Trophoblast cell (in vitro differentiated cells and primary cell): ENCODE results near the gene ATP1B3.
A peak's percentile ranks its signal among the peaks of the same experiment; 100 is the strongest.
"Not testable (repeated sequence)": the region's sequence is repeated elsewhere in the genome, so short reads cannot be mapped to it uniquely, and the experiment has no call there.

Experiments used
- DNase-seq, 2 donors: peaks; one replicate each; pipeline ENCODE4 v3.0.0-alpha.2; 2016
- H2AFZ ChIP-seq: 2 replicates; pipeline ENCODE4 v1.6.1; 2013; ENCODE audit warnings: low read length, moderate library complexity, mild to moderate bottlenecking; ENCODE audit not compliant: insufficient read depth, poor library complexity
- H2AK5ac ChIP-seq: 2 replicates; pipeline ENCODE4 v1.6.1; 2013; ENCODE audit warnings: mild to moderate bottlenecking, low read length
- H2BK120ac ChIP-seq: 2 replicates; pipeline ENCODE4 v1.6.1; 2013; ENCODE audit warnings: low read length, mild to moderate bottlenecking, moderate library complexity; ENCODE audit not compliant: insufficient read depth, poor library complexity
- H2BK12ac ChIP-seq: 2 replicates; pipeline ENCODE4 v1.6.1; 2013; ENCODE audit warnings: mild to moderate bottlenecking, low read length, moderate library complexity
- H2BK5ac ChIP-seq: 2 replicates; pipeline ENCODE4 v1.6.1; 2013; ENCODE audit warnings: low read length, low read depth, moderate library complexity, mild to moderate bottlenecking; ENCODE audit not compliant: poor library complexity
- H3K14ac ChIP-seq: 2 replicates; pipeline ENCODE4 v1.6.1; 2013; ENCODE audit warnings: mild to moderate bottlenecking, low read length
- H3K18ac ChIP-seq: 2 replicates; pipeline ENCODE4 v1.6.1; 2013; ENCODE audit warnings: mild to moderate bottlenecking, low read length
- H3K23ac ChIP-seq: 2 replicates; pipeline ENCODE4 v1.6.1; 2013; ENCODE audit warnings: low read length
- H3K27ac ChIP-seq: 2 replicates; pipeline ENCODE4 v1.5.1; 2013; ENCODE audit warnings: low read depth, mild to moderate bottlenecking, inconsistent platforms, low read length, moderate library complexity
- H3K27me3 ChIP-seq: 2 replicates; pipeline ENCODE4 v1.6.1; 2013; ENCODE audit warnings: inconsistent platforms, mild to moderate bottlenecking, low read length, moderate library complexity; ENCODE audit not compliant: insufficient read depth
- H3K36me3 ChIP-seq, 2 experiments: 1 replicate in 1 of 2; 2 replicates in 1 of 2; pipeline ENCODE4 v1.6.1; 2013; ENCODE audit warnings: low read length in 2 of 2, mild to moderate bottlenecking in 2 of 2, moderate library complexity in 1 of 2; ENCODE audit not compliant: insufficient read depth in 2 of 2, control insufficient read depth in 1 of 2
- H3K4ac ChIP-seq: 2 replicates; pipeline ENCODE4 v1.6.1; 2013; ENCODE audit warnings: low read depth, mild to moderate bottlenecking, low read length, moderate library complexity
- H3K4me1 ChIP-seq, 2 experiments: 1 replicate in 1 of 2; 2 replicates in 1 of 2; pipeline ENCODE4 v1.6.1; 2013; ENCODE audit warnings: low read length in 2 of 2, mild to moderate bottlenecking in 2 of 2, moderate library complexity in 1 of 2; ENCODE audit not compliant: insufficient read depth in 2 of 2, control insufficient read depth in 1 of 2
- H3K4me2 ChIP-seq: 2 replicates; pipeline ENCODE4 v1.6.1; 2013; ENCODE audit warnings: inconsistent platforms, mild to moderate bottlenecking, low read length, moderate library complexity
- H3K4me3 ChIP-seq: 2 replicates; pipeline ENCODE4 v1.5.1; 2013; ENCODE audit warnings: mild to moderate bottlenecking, low read depth, low read length, inconsistent platforms
- H3K79me1 ChIP-seq: one replicate; pipeline ENCODE4 v1.6.1; 2013; ENCODE audit warnings: low read length
- H3K79me2 ChIP-seq: 2 replicates; pipeline ENCODE4 v1.6.1; 2013; ENCODE audit warnings: low read length, mild to moderate bottlenecking; ENCODE audit not compliant: control insufficient read depth, insufficient read depth, poor library complexity
- H3K9ac ChIP-seq: 2 replicates; pipeline ENCODE4 v1.6.1; 2013; ENCODE audit warnings: mild to moderate bottlenecking, low read length
- H3K9me3 ChIP-seq: 2 replicates; pipeline ENCODE4 v1.6.1; 2013; ENCODE audit warnings: low read depth, mild to moderate bottlenecking, control low read depth, inconsistent platforms, low read length; ENCODE audit not compliant: insufficient read depth
- H4K12ac ChIP-seq: 2 replicates; pipeline ENCODE4 v1.6.1; 2013; ENCODE audit warnings: low read depth, mild to moderate bottlenecking, low read length, moderate library complexity
- H4K8ac ChIP-seq: 2 replicates; pipeline ENCODE4 v1.6.1; 2013; ENCODE audit warnings: low read depth, mild to moderate bottlenecking, low read length, moderate library complexity
- H4K91ac ChIP-seq: one replicate; pipeline ENCODE4 v1.6.1; 2013; ENCODE audit warnings: low read depth, mild to moderate bottlenecking, low read length, moderate library complexity
- WGBS: extraction: QIAGEN DNeasy Blood & Tissue Kit; methylation state at CpG from one replicate; pipeline ENCODE4 v1.1.7; 2013; ENCODE audit warnings: missing lambda C conversion rate; ENCODE audit not compliant: insufficient read length, insufficient coverage; ENCODE audit errors: extremely low coverage; 5-methylcytosine and 5-hydroxymethylcytosine counted together

The ATP1B3 gene

DNA sequence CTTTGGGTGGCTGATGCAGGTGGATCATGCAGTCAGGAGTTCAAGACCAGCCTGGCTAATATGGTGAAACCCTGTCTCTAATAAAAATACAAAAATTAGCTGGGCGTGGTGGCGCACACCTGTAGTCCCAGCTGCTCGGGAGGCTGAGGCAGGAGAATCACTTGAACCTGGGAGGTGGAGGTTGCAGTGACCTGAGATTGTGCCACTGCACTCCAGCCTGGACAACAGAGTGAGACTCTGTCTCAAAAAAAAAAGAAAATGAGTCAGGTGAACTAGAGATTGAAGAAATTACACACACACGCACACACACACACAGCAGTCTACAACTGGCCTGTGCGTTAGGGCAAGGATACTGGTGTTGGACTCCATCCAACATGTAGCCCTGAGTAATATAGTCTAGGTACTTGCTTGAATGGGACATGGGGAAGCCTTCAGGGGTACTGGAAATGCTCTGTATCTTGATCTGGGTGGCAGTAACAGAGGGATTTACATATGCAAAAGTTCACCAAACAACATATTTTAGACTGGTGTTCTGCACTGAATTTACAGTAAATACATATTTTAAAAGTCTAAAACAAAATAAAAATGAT, 28.2 kb upstream of the ATP1B3 start:
- not testable (repeated sequence) for H3K27ac ChIP-seq, H3K18ac ChIP-seq, H3K9me3 ChIP-seq, H3K79me1 ChIP-seq, DNase-seq, H3K4me1 ChIP-seq, H4K8ac ChIP-seq, H3K27me3 ChIP-seq, H2BK120ac ChIP-seq, H3K4me2 ChIP-seq, H3K23ac ChIP-seq, H3K4ac ChIP-seq, H2BK12ac ChIP-seq, H4K12ac ChIP-seq, H2AK5ac ChIP-seq, H3K4me3 ChIP-seq, H4K91ac ChIP-seq, H2BK5ac ChIP-seq, H3K14ac ChIP-seq, H3K9ac ChIP-seq, H3K36me3 ChIP-seq, H2AFZ ChIP-seq, H3K79me2 ChIP-seq
- WGBS, result no CpG with 5 or more reads among the region's 5 CpGs

DNA sequence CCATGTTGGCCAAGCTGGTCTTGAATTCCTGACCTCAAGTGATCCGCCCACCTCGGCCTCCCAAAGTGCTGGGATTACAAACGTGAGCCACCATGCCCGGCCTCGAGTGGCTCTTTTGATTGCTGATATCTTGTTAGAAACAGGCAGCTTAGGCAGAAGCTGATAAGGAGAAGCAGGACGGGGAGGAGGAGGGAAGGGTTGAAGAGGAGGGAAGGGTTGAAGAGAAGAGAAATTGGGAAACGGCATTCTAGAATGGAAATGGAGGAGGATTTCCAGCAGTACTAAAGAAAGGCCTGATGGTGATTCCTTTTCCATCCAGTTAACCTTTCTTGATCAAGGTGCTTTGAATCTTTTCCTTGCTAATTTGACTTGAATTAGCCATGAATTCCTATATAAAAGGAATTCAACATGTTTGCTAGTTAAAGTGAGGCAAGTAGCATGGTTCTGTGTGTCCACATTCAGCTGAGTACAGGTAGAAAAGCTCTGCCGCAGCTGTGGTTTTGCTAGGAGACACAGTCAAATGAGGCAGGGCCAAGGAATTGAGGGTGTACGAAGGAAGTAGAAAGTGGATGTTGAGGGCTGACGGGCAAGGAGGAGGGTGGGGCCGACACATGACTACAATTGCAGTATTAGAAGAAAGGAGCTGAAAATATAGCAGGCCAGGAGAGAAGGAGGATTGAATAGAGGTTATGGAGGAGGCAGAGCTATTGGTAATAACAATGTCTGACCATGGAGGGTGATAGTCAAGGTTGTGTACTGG, 27.2 kb upstream of the ATP1B3 start:
- Histone ChIP-seq H3K79me1 (no peaks in the 10 kb centered on the region), H3K4me1 (peaks cover 0 to 2% of the 10 kb centered on the region in 2 experiments), H3K79me2 (no peaks in the 10 kb centered on the region), H3K9me3 (no peaks in the 10 kb centered on the region), H3K23ac (no peak overlapping the region), H3K36me3 (no peaks in the 10 kb centered on the region), H3K9ac (no peak overlapping the region), H3K4me3 (no peak overlapping the region), H3K14ac (no peak overlapping the region), H4K91ac (no peak overlapping the region), H3K27ac (no peak overlapping the region), H3K4me2 (no peak overlapping the region), H4K12ac (no peak overlapping the region), H3K18ac (no peak overlapping the region), H4K8ac (no peak overlapping the region), H3K4ac (no peak overlapping the region), H3K27me3 (no peaks in the 10 kb centered on the region), H2AK5ac (no peak overlapping the region), H2BK5ac (no peak overlapping the region), H2AFZ (no peak overlapping the region), H2BK12ac (no peak overlapping the region), H2BK120ac (no peak overlapping the region)
- WGBS, result 100% methylated on average over 2 of the region's 11 CpGs
- DNase-seq, result no peak

- H3K9ac ChIP-seq, result no peak overlapping the region
- H3K27ac ChIP-seq, result no peak overlapping the region
- no peaks in the 10 kb centered on the region for H3K36me3 ChIP-seq
- no peaks in the 10 kb centered on the region for H3K27me3 ChIP-seq
- no peak overlapping the region for H3K23ac ChIP-seq
- H3K79me1 ChIP-seq, result no peaks in the 10 kb centered on the region
- H4K8ac ChIP-seq, result no peak overlapping the region
- no peak overlapping the region for H4K91ac ChIP-seq
- H3K4me2 ChIP-seq, result no peak overlapping the region
- no peak overlapping the region for H3K4ac ChIP-seq
- H3K4me3 ChIP-seq, result no peak overlapping the region
- no peak overlapping the region for H2AFZ ChIP-seq
- H3K79me2 ChIP-seq, result no peaks in the 10 kb centered on the region
- no peaks in the 10 kb centered on the region for H3K9me3 ChIP-seq
- no peak overlapping the region for H2BK12ac ChIP-seq
- no peak overlapping the region for H3K18ac ChIP-seq
- H2BK5ac ChIP-seq, result no peak overlapping the region
- H4K12ac ChIP-seq, result no peak overlapping the region
- H3K14ac ChIP-seq, result no peak overlapping the region
- DNase-seq, result peak; percentile 61 to 85
- no CpG with 5 or more reads among the region's 5 CpGs for WGBS
- H3K4me1 ChIP-seq, result no peaks in the 10 kb centered on the region
- H2BK120ac ChIP-seq, result no peak overlapping the region
- no peak overlapping the region for H2AK5ac ChIP-seq
Measured at GRCh38 chr3:141851411-141851810, 25.0 kb upstream of the ATP1B3 start.

DNA sequence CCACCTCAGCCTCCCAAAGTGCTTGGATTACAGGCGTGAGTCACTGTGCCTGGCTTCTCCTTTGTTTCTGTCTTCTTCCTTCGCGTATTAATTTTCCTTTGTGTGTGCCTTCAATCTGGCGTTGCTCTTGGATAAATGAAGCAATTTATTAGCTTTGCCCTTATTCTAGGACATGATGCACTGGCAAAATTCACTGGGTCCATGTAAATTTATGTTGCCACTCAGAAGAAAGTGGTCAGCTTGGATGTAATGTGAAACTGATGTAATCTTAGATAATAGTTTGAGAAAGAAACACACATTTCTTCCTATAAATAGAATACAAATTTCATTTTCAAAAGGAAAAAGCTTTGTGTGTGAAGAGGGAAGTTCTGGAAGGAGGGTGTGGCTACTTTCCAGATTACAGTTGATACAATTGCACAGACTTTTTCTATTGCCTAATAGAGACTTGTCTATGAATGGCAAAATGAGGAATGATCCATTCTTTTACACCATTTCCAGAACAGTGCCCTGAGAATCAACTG, 23.3 kb upstream of the ATP1B3 start:
- Histone ChIP-seq H3K14ac (no peak overlapping the region), H3K4me3 (no peak overlapping the region), H3K23ac (no peak overlapping the region), H3K4me1 (no peaks in the 10 kb centered on the region), H2AK5ac (no peak overlapping the region), H4K12ac (no peak overlapping the region), H3K27me3 (no peaks in the 10 kb centered on the region), H3K9ac (no peak overlapping the region), H4K8ac (no peak overlapping the region), H3K36me3 (no peaks in the 10 kb centered on the region), H2AFZ (no peak overlapping the region), H4K91ac (no peak overlapping the region), H3K9me3 (no peaks in the 10 kb centered on the region), H3K79me2 (no peaks in the 10 kb centered on the region), H2BK5ac (no peak overlapping the region), H2BK120ac (no peak overlapping the region), H3K79me1 (no peaks in the 10 kb centered on the region), H2BK12ac (no peak overlapping the region), H3K4me2 (no peak overlapping the region), H3K27ac (no peak overlapping the region), H3K4ac (no peak overlapping the region), H3K18ac (no peak overlapping the region)
- no peak for DNase-seq
- WGBS, result no CpG with 5 or more reads among the region's 4 CpGs
